ENCODE data around the gene MTCP1.
A peak's percentile ranks its signal among the peaks of the same experiment; 100 is the strongest.

The MTCP1 gene

DNA sequence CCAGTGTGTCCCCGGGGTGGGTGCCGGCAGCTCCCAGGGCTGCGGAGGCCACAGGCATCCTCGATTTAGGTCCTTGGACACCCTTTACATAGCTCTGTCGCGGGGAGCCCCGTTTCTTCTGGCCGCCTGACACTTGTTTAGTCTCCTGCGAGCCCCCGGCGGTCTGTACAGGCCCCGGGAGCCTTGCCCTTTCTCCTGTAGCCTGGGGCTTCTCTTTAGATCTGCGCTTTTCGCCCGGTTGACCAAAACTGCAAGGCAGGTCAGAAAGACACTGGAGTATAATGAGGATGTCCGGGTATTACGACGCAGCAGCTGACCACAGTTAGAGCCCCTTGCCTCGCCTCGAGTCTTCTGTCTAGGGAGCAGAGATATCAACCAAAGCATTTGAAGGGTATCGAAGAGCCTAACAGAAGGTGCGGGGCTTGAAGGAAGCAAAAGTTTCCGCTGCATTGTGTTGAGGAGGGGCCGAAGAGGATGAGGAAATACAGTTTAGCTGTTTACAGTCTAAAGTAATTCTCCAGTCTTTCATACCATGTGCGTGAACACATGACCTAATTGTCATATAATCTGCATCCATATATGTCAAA lies 851 bp upstream of the MTCP1 start:
- peak overlapping the region; percentile 58 for H3K27ac ChIP-seq (ENCODE audit: low read length)

DNA sequence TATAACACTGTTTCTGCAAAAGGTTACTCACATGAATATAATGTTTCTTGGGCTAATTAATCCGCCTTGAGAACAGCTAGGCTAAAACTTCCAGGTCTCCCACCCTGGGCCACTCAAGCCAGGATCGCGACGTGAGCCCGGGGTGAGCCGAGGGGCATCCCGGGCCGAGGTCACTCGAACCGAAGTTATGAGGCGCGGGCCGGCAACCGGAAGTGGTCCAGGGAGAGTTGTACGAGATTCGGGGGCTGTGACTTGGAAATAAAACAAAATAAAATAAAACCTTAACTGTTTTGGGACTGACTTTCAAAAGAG lies 317 bp downstream of the MTCP1 start:
- H3K9me3 ChIP-seq (ENCODE audit: control insufficient read depth in 2 of 2, low read length in 2 of 2), result no peaks in the 10 kb centered on the region
- peak overlapping the region; percentile 72 to 76 for H3K4me3 ChIP-seq (ENCODE audit: low read length in 2 of 2)
- H3K27ac ChIP-seq (ENCODE audit: low read length), result peak overlapping the region; percentile 74
- peak overlapping the region; percentile 80 to 86 for H3K9ac ChIP-seq (ENCODE audit: low read length in 2 of 2)
- peaks cover 16% of the 10 kb centered on the region for H3K4me1 ChIP-seq (ENCODE audit: control insufficient read depth, insufficient read depth, low read length)
- peaks cover 0 to 3% of the 10 kb centered on the region in 2 donors for H3K36me3 ChIP-seq (ENCODE audit: control insufficient read depth in 2 of 2, insufficient read depth in 2 of 2, low read length in 2 of 2)
- no peaks in the 10 kb centered on the region for H3K27me3 ChIP-seq (ENCODE audit: control insufficient read depth in 1 of 2, insufficient read depth in 2 of 2, low read length in 2 of 2)

More for the DNA sequence above, 851 bp upstream of the MTCP1 start:
- Histone ChIP-seq H3K4me1 (ENCODE audit: control insufficient read depth, insufficient read depth, low read length) (peaks cover 16% of the 10 kb centered on the region), H3K9me3 (ENCODE audit: control insufficient read depth in 2 of 2, low read length in 2 of 2) (no peaks in the 10 kb centered on the region), H3K27me3 (ENCODE audit: control insufficient read depth in 1 of 2, insufficient read depth in 2 of 2, low read length in 2 of 2) (no peaks in the 10 kb centered on the region), H3K4me3 (ENCODE audit: low read length in 2 of 2) (peak overlapping the region; percentile 82 to 84), H3K9ac (ENCODE audit: low read length in 2 of 2) (peak overlapping the region; percentile 69 to 80), H3K36me3 (ENCODE audit: control insufficient read depth in 2 of 2, insufficient read depth in 2 of 2, low read length in 2 of 2) (peaks cover 0 to 5% of the 10 kb centered on the region in 2 donors)

DNA sequence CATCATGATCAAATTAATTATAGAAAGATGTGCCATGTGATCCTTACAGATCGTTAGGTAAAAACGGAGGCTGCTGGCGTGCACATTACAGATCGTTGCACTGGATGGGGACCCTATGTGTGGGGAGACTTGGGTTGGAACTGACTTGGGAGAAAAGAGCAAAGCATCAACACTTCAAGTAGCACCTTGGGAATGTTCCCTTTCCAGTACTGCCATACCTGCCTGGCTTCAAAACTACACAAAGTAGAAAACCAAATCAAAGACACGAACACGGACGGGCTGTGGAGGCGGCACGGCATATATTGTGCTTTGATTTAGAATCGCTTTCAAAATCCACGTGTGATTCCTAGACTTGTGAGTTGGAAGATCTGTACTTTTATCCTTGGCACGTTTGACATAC lies 898 bp downstream of the MTCP1 start:
- Histone ChIP-seq H3K36me3 (ENCODE audit: control insufficient read depth in 2 of 2, insufficient read depth in 2 of 2, low read length in 2 of 2) (peaks cover 0 to 3% of the 10 kb centered on the region in 2 donors), H3K4me1 (ENCODE audit: control insufficient read depth, insufficient read depth, low read length) (peaks cover 16% of the 10 kb centered on the region), H3K9ac (ENCODE audit: low read length in 2 of 2) (peak overlapping the region; percentile 43 to 86), H3K9me3 (ENCODE audit: control insufficient read depth in 2 of 2, low read length in 2 of 2) (no peaks in the 10 kb centered on the region), H3K27me3 (ENCODE audit: control insufficient read depth in 1 of 2, insufficient read depth in 2 of 2, low read length in 2 of 2) (no peaks in the 10 kb centered on the region), H3K4me3 (ENCODE audit: low read length in 2 of 2) (peak overlapping the region; percentile 72 to 76), H3K27ac (ENCODE audit: low read length) (no peak overlapping the region)

DNA sequence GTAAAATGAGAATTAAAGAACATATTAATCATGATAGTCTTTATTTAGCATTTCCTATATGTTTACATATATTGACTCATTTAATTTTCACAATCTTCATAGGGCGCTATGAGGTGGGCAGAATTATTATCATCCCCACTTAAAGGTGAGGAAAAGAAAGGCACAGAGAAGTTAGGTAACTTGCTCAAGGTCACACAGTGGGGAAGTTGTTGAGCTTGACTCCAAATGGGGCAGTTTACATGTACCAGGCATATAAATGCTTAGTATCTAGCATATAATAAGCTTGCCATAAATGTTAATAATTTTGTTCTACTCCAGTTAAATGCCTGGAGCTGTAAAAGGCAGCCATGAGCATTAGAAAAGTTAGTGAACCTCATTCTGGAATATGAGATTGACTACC lies 1.5 kb downstream of the MTCP1 start:
- H3K4me3 ChIP-seq (ENCODE audit: low read length in 2 of 2), result peak overlapping the region; percentile 72 to 76
- peaks cover 16% of the 10 kb centered on the region for H3K4me1 ChIP-seq (ENCODE audit: control insufficient read depth, insufficient read depth, low read length)
- no peak overlapping the region for H3K9ac ChIP-seq (ENCODE audit: low read length in 2 of 2)
- H3K36me3 ChIP-seq (ENCODE audit: control insufficient read depth in 2 of 2, insufficient read depth in 2 of 2, low read length in 2 of 2), result peaks cover 0 to 3% of the 10 kb centered on the region in 2 donors
- H3K27ac ChIP-seq (ENCODE audit: low read length), result no peak overlapping the region
- no peaks in the 10 kb centered on the region for H3K9me3 ChIP-seq (ENCODE audit: control insufficient read depth in 2 of 2, low read length in 2 of 2)
- no peaks in the 10 kb centered on the region for H3K27me3 ChIP-seq (ENCODE audit: control insufficient read depth in 1 of 2, insufficient read depth in 2 of 2, low read length in 2 of 2)

DNA sequence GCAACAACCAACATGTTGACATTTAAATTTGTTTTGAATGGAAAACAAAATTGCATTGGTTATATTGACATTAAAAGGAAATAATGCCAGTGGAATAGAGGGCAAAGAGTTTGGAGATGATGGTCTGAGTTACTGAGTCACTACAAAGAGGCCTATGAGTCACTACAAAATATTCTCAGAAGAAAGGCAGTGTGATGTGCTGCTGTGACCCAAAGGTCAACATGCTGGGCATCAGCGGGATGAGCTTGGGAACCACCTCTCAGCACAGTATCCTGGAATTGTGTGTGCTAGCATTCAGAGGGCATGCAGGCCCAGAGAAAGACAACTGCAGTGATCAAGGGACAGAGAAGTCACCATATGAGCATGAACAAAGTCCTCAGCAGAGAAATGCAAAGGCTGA lies 2.8 kb downstream of the MTCP1 start:
- H3K36me3 ChIP-seq (ENCODE audit: control insufficient read depth in 2 of 2, insufficient read depth in 2 of 2, low read length in 2 of 2), result no peaks in the 10 kb centered on the region
- H3K4me3 ChIP-seq (ENCODE audit: low read length in 2 of 2), result no peak overlapping the region
- H3K27ac ChIP-seq (ENCODE audit: low read length), result no peak overlapping the region
- H3K9me3 ChIP-seq (ENCODE audit: control insufficient read depth in 2 of 2, low read length in 2 of 2), result no peaks in the 10 kb centered on the region
- no peaks in the 10 kb centered on the region for H3K27me3 ChIP-seq (ENCODE audit: control insufficient read depth in 1 of 2, insufficient read depth in 2 of 2, low read length in 2 of 2)
- peaks cover 16% of the 10 kb centered on the region for H3K4me1 ChIP-seq (ENCODE audit: control insufficient read depth, insufficient read depth, low read length)
- no peak overlapping the region for H3K9ac ChIP-seq (ENCODE audit: low read length in 2 of 2)

DNA sequence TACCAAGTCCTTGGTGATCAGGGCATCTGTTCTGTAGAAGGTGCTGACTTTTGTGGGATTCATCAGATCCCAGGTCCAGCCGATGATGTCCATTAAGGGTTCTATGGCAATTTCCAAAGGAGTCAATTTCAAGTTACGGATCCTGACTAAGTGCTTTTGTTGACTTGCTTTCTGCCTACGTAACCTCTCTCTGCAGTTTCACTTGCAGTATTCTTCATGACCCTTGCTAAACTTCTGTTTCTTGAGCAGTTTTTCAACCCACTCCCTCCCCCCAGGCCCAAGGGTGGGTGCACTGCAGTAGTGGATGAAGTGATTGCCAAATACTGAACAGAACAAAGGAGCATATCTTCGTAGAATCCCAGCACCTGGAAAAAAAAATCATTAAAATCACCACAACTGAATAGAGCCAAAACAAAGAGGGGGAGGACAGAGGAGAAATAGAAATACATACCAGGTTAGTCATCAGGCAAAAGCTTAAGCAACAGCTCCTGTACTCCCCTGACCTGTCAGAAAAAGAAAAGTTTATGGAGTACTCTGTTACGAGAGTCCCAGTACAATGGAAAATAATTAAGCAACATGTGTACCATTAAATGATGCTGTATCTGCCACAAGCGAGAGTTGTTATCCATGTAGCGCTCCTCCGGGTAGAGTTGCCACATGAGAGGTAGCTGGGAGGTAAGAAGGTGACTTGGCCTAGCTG lies 5.8 kb downstream of the MTCP1 start:
- no peaks in the 10 kb centered on the region for H3K27me3 ChIP-seq (ENCODE audit: control insufficient read depth in 1 of 2, insufficient read depth in 2 of 2, low read length in 2 of 2)
- H3K36me3 ChIP-seq (ENCODE audit: control insufficient read depth in 2 of 2, insufficient read depth in 2 of 2, low read length in 2 of 2), result no peaks in the 10 kb centered on the region
- no peak overlapping the region for H3K27ac ChIP-seq (ENCODE audit: low read length)
- no peak overlapping the region for H3K4me3 ChIP-seq (ENCODE audit: low read length in 2 of 2)
- H3K9me3 ChIP-seq (ENCODE audit: control insufficient read depth in 2 of 2, low read length in 2 of 2), result no peaks in the 10 kb centered on the region
- peaks cover 8% of the 10 kb centered on the region for H3K4me1 ChIP-seq (ENCODE audit: control insufficient read depth, insufficient read depth, low read length)
- no peak overlapping the region for H3K9ac ChIP-seq (ENCODE audit: low read length in 2 of 2)

DNA sequence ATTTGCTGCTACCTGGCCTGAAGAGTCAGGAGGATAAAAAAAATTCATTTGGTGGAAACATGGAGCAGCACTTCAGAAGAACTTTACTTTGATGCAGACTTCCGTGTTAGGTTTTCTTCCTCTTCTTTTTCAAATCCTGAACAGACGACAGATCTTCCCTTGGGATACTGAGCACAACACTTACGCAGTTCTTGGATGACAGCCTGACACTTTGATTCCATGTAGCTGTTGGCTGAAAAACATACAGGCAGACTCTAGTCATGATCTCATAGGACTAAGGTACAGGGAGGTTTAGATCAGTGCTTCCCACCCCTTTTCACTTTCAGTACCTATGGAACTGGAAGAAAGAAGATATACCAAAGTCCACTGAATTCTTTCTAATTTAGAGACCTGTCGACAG lies 9.2 kb downstream of the MTCP1 start:
- no peaks in the 10 kb centered on the region for H3K36me3 ChIP-seq (ENCODE audit: control insufficient read depth in 2 of 2, insufficient read depth in 2 of 2, low read length in 2 of 2)
- no peak overlapping the region for H3K4me3 ChIP-seq (ENCODE audit: low read length in 2 of 2)
- H3K9ac ChIP-seq (ENCODE audit: low read length in 2 of 2), result no peak overlapping the region
- peaks cover 4% of the 10 kb centered on the region for H3K4me1 ChIP-seq (ENCODE audit: control insufficient read depth, insufficient read depth, low read length)
- H3K9me3 ChIP-seq (ENCODE audit: control insufficient read depth in 2 of 2, low read length in 2 of 2), result no peaks in the 10 kb centered on the region
- H3K27me3 ChIP-seq (ENCODE audit: control insufficient read depth in 1 of 2, insufficient read depth in 2 of 2, low read length in 2 of 2), result no peaks in the 10 kb centered on the region
- no peak overlapping the region for H3K27ac ChIP-seq (ENCODE audit: low read length)

DNA sequence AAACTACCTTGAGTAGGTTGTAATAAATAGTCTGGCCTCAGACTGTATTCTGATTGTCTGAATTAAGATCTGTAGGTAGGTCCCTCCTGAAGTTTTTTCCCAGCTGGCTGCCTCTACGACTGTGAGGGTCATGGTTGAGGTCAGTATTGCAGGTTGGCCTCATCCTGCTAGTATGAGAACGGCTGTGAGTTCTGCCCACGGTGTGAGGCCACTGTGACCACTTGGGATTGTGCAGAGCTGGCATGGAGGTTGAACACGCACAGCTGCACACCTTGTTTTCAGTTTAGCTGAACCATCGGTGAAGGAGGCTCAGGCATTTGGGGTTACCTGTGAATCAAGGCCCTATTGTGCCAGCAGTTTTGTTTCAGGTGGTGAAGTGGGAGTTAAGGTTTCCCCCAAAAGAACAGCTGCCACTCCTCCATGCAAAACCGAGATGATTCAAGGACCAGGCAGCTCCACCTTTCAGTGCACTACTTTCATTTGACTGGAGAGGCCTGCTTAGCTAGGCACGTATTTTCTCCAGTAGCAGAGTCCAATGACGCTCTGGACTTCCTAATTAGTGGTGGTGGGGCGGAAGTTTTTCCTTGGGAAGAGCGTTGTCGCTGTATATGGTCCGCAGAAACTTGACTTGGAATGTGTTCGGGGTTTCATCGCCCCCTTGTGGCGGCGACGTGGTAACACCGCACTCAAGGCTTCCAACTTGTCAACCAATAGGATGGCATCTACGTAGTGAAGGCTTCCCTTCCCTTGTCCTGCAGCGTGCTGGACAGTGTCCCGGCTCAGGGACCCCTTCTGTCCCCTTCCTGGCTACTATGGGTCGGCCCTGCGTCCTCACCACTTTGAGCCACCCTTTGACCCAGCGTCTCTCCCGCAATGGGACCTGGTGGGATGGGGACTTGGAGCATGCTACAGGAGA lies 13.8 kb downstream of the MTCP1 start:
- H3K9me3 ChIP-seq (ENCODE audit: control insufficient read depth in 2 of 2, low read length in 2 of 2), result no peaks in the 10 kb centered on the region
- peaks cover 0 to 4% of the 10 kb centered on the region in 2 donors for H3K36me3 ChIP-seq (ENCODE audit: control insufficient read depth in 2 of 2, insufficient read depth in 2 of 2, low read length in 2 of 2)
- H3K27me3 ChIP-seq (ENCODE audit: control insufficient read depth in 1 of 2, insufficient read depth in 2 of 2, low read length in 2 of 2), result no peaks in the 10 kb centered on the region
- H3K4me1 ChIP-seq (ENCODE audit: control insufficient read depth, insufficient read depth, low read length), result peaks cover 5% of the 10 kb centered on the region
- peak overlapping the region; percentile 49 to 61 for H3K4me3 ChIP-seq (ENCODE audit: low read length in 2 of 2)
- H3K27ac ChIP-seq (ENCODE audit: low read length), result peak overlapping the region; percentile 58
- H3K9ac ChIP-seq (ENCODE audit: low read length in 2 of 2), result peak overlapping the region in 1 of 2 donors; percentile 27

DNA sequence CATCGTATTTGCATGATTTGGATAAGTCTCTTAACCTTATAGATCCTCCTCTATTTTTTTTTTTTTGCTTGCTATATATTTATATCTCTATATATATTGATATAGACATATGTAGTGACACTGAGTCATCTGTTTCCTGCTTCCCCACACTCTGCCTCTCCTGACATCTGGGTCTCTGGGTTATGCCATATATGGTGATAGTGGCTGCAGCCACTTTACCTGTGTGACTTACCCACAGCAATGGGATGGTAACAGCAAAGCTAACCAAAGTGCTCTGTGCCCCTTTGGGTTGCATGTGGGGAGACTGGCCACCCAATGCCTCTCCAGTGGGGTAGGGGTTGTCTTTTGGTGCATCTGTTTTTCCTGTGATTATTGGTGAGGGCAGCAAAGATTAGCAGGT lies 14.5 kb downstream of the MTCP1 start:
- no peak overlapping the region for H3K9ac ChIP-seq (ENCODE audit: low read length in 2 of 2)
- H3K36me3 ChIP-seq (ENCODE audit: control insufficient read depth in 2 of 2, insufficient read depth in 2 of 2, low read length in 2 of 2), result peaks cover 0 to 4% of the 10 kb centered on the region in 2 donors
- peak overlapping the region; percentile 58 for H3K27ac ChIP-seq (ENCODE audit: low read length)
- no peaks in the 10 kb centered on the region for H3K27me3 ChIP-seq (ENCODE audit: control insufficient read depth in 1 of 2, insufficient read depth in 2 of 2, low read length in 2 of 2)
- no peaks in the 10 kb centered on the region for H3K9me3 ChIP-seq (ENCODE audit: control insufficient read depth in 2 of 2, low read length in 2 of 2)
- peaks cover 5% of the 10 kb centered on the region for H3K4me1 ChIP-seq (ENCODE audit: control insufficient read depth, insufficient read depth, low read length)
- H3K4me3 ChIP-seq (ENCODE audit: low read length in 2 of 2), result no peak overlapping the region

DNA sequence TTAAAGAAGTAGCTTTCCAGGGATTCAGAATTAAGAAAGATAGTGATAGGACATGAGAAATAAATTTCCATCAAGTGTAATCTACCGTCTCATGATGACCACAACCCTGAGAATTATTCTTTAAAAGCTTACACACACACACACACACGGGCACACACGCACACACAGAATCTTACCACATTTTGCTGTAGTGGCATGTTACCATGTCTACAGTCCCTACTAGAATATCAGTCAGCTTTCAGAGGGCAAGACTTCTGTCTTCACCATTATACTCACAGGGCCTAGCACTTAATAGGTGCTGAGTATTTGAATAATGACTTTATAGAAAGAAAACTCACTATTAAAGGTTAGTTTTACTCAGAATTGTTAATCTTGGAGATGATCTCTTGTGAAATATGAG lies 15.4 kb downstream of the MTCP1 start:
- Histone ChIP-seq H3K27ac (ENCODE audit: low read length) (no peak overlapping the region), H3K9ac (ENCODE audit: low read length in 2 of 2) (no peak overlapping the region), H3K4me1 (ENCODE audit: control insufficient read depth, insufficient read depth, low read length) (peaks cover 5% of the 10 kb centered on the region), H3K9me3 (ENCODE audit: control insufficient read depth in 2 of 2, low read length in 2 of 2) (no peaks in the 10 kb centered on the region), H3K36me3 (ENCODE audit: control insufficient read depth in 2 of 2, insufficient read depth in 2 of 2, low read length in 2 of 2) (peaks cover 0 to 4% of the 10 kb centered on the region in 2 donors), H3K27me3 (ENCODE audit: control insufficient read depth in 1 of 2, insufficient read depth in 2 of 2, low read length in 2 of 2) (no peaks in the 10 kb centered on the region), H3K4me3 (ENCODE audit: low read length in 2 of 2) (no peak overlapping the region)
